ENCODE measurements around the gene ADAMTS14.
A peak's percentile ranks its signal among the peaks of the same experiment; 100 is the strongest.

The ADAMTS14 gene

GRCh38 chr10:70736525-70736924, 64.2 kb downstream of the ADAMTS14 start:
- no peak overlapping the region for H3K4me3 ChIP-seq (ENCODE audit: low read depth, low read length)
- TF ChIP-seq CTCF (IDR thresholded peaks at IDR 0.05; ENCODE audit: low read depth, low read length, missing control alignments) = no peak
- in situ Hi-C loops (cut with HindIII; ENCODE audit: low sequenced_read_pairs) = no loop called here
- DNase-seq (ENCODE audit: low read depth) = no peak

- in situ Hi-C loops (cut with HindIII; ENCODE audit: low sequenced_read_pairs) = no loop called here
- DNase-seq (ENCODE audit: low read depth) = no peak
- no peak for TF ChIP-seq CTCF (IDR thresholded peaks at IDR 0.05; ENCODE audit: low read depth, low read length, missing control alignments)
- no peak overlapping the region for H3K4me3 ChIP-seq (ENCODE audit: low read depth, low read length)
Measured at GRCh38 chr10:70737250-70737649, 64.9 kb downstream of the ADAMTS14 start.

GRCh38 chr10:70738006-70738760, 65.9 kb downstream of the ADAMTS14 start:
- in situ Hi-C loops (cut with HindIII; ENCODE audit: low sequenced_read_pairs) = no loop called here
- no peak for TF ChIP-seq CTCF (IDR thresholded peaks at IDR 0.05; ENCODE audit: low read depth, low read length, missing control alignments)
- H3K4me3 ChIP-seq (ENCODE audit: low read depth, low read length) = no peak overlapping the region
- DNase-seq (ENCODE audit: low read depth) = no peak

GRCh38 chr10:70738761-70739121, 66.4 kb downstream of the ADAMTS14 start:
- no peak for TF ChIP-seq CTCF (IDR thresholded peaks at IDR 0.05; ENCODE audit: low read depth, low read length, missing control alignments)
- no peak for DNase-seq (ENCODE audit: low read depth)
- H3K4me3 ChIP-seq (ENCODE audit: low read depth, low read length) = no peak overlapping the region
- in situ Hi-C loops (cut with HindIII; ENCODE audit: low sequenced_read_pairs) = no loop called here

GRCh38 chr10:70740406-70741288, 68.3 kb downstream of the ADAMTS14 start:
- H3K4me3 ChIP-seq (ENCODE audit: low read depth, low read length) = no peak overlapping the region
- TF ChIP-seq CTCF (IDR thresholded peaks at IDR 0.05; ENCODE audit: low read depth, low read length, missing control alignments) = no peak
- no peak for DNase-seq (ENCODE audit: low read depth)
- in situ Hi-C loops (cut with HindIII; ENCODE audit: low sequenced_read_pairs) = no loop called here

- in situ Hi-C loops (cut with HindIII; ENCODE audit: low sequenced_read_pairs) = no loop called here
- DNase-seq (ENCODE audit: low read depth) = peak; percentile 93
- H3K4me3 ChIP-seq (ENCODE audit: low read depth, low read length) = no peak overlapping the region
- TF ChIP-seq CTCF (IDR thresholded peaks at IDR 0.05; ENCODE audit: low read depth, low read length, missing control alignments) = no peak
Measured at GRCh38 chr10:70742537-70743429, 70.5 kb downstream of the ADAMTS14 start.
